ENCODE data around the gene TBC1D10A. TPM values are rescaled to one million over a fixed set of nuclear protein-coding genes. Genes with fewer than 3 reads are reported as not detected.

TBC1D10A gene
- total RNA-seq, 1 donor from 2014 or later: 32.7 TPM

DNA sequence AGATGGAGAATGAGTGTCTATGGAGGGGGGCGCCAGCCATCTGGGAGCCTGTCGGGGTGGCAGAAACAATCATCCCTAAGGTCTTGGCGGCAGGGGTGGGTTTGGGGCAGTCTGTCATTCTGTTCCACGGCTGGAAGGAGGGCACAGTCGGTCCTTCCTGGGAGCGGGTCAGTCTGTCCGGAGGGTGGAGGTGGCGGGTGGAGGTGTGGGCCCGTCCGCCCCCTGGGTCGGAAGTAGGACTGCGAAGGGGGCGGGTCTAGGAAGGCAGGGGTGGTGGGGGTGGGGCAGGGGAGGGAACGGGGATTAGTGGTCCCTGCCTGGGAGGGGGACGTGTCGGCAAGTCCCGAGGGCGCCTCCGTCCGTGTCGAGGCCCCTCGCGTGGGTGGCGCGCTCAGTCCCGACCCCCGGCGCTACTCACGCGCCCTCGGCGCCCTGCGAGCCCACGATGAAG, 461 bp downstream of the TBC1D10A start:
- TF ChIP-seq, protein P1, sequence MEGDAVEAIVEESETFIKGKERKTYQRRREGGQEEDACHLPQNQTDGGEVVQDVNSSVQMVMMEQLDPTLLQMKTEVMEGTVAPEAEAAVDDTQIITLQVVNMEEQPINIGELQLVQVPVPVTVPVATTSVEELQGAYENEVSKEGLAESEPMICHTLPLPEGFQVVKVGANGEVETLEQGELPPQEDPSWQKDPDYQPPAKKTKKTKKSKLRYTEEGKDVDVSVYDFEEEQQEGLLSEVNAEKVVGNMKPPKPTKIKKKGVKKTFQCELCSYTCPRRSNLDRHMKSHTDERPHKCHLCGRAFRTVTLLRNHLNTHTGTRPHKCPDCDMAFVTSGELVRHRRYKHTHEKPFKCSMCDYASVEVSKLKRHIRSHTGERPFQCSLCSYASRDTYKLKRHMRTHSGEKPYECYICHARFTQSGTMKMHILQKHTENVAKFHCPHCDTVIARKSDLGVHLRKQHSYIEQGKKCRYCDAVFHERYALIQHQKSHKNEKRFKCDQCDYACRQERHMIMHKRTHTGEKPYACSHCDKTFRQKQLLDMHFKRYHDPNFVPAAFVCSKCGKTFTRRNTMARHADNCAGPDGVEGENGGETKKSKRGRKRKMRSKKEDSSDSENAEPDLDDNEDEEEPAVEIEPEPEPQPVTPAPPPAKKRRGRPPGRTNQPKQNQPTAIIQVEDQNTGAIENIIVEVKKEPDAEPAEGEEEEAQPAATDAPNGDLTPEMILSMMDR (IDR thresholded peaks at IDR 0.05; ENCODE audit: insufficient read depth, low read depth, low read length): no peak
- no peak for TF ChIP-seq EZH2 (IDR thresholded peaks at IDR 0.05; ENCODE audit: insufficient read depth, low read length)
- Mint-ChIP-seq H3K36me3 (ENCODE audit: low read depth, unreplicated experiment) (peaks cover 3% of the 10 kb centered on the region), H3K4me1 (ENCODE audit: low read depth, unreplicated experiment) (peaks cover 30% of the 10 kb centered on the region), H3K27me3 (ENCODE audit: low read depth, unreplicated experiment) (no peaks in the 10 kb centered on the region), H3K27ac (ENCODE audit: unreplicated experiment) (peak overlapping the region; percentile 34), H3K4me3 (ENCODE audit: unreplicated experiment) (peak overlapping the region; percentile 92), H3K9me3 (ENCODE audit: unreplicated experiment) (no peaks in the 10 kb centered on the region)
- Histone ChIP-seq H3K9ac (ENCODE audit: low read length) (peak overlapping the region; percentile 95), H3K79me2 (ENCODE audit: insufficient read depth, low read length) (peaks cover 51% of the 10 kb centered on the region), H3K27ac (ENCODE audit: low read depth, low read length) (peak overlapping the region; percentile 79), H4K20me1 (ENCODE audit: insufficient read depth, low read length) (peaks cover 49% of the 10 kb centered on the region), H3K4me2 (ENCODE audit: low read length) (peak overlapping the region; percentile 99), H3K27me3 (ENCODE audit: insufficient read depth, low read length) (no peaks in the 10 kb centered on the region), H2AFZ (ENCODE audit: low read depth, low read length) (peak overlapping the region; percentile 64), H3K9me3 (ENCODE audit: insufficient read depth, low read depth, low read length) (no peaks in the 10 kb centered on the region), H3K4me3 (ENCODE audit: insufficient read depth, low read depth, low read length) (peak overlapping the region; percentile 77), H3K4me1 (ENCODE audit: insufficient read depth, low read length) (peaks cover 30% of the 10 kb centered on the region), H3K36me3 (ENCODE audit: insufficient read depth, low read length) (peaks cover 7% of the 10 kb centered on the region)
- no peak for DNase-seq (ENCODE audit: low read depth)
- no peak for FAIRE-seq

DNA sequence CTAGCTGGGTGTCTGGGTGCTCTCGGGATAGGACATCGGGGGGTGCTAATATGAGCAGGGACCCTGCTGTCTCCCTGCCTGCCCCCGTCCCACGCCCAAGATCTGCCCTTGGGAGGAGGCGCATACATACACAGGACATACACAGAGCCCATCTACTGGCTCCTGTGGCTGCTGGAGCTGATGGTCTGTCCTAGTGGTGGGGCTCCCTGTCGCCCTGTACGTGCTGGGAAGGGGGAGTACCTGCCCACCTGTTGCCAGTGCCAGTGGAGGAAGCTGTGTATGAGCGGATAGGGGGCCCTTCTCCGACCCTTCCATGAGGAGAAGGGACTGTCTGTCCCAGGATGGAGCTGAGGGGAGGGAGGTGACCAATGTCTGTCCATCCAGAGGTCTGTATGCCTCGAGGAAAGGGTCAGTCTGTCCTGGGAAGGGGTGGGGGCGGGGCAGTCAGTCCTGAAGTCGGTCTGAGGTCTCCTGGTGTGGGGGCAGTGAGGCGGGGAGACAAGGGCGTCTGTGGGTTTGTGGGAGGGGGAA, 952 bp downstream of the TBC1D10A start:
- Histone ChIP-seq H3K4me2 (ENCODE audit: low read length) (peak overlapping the region; percentile 99), H4K20me1 (ENCODE audit: insufficient read depth, low read length) (peaks cover 54% of the 10 kb centered on the region), H3K9me3 (ENCODE audit: insufficient read depth, low read depth, low read length) (no peaks in the 10 kb centered on the region), H3K4me3 (ENCODE audit: insufficient read depth, low read depth, low read length) (peak overlapping the region; percentile 77), H3K4me1 (ENCODE audit: insufficient read depth, low read length) (peaks cover 30% of the 10 kb centered on the region), H3K27me3 (ENCODE audit: insufficient read depth, low read length) (no peaks in the 10 kb centered on the region), H3K27ac (ENCODE audit: low read depth, low read length) (peak overlapping the region; percentile 66), H3K36me3 (ENCODE audit: insufficient read depth, low read length) (peaks cover 7% of the 10 kb centered on the region), H2AFZ (ENCODE audit: low read depth, low read length) (no peak overlapping the region), H3K9ac (ENCODE audit: low read length) (peak overlapping the region; percentile 95), H3K79me2 (ENCODE audit: insufficient read depth, low read length) (peaks cover 56% of the 10 kb centered on the region)
- no peak for TF ChIP-seq EZH2 (IDR thresholded peaks at IDR 0.05; ENCODE audit: insufficient read depth, low read length)
- TF ChIP-seq, protein P1 (IDR thresholded peaks at IDR 0.05; ENCODE audit: insufficient read depth, low read depth, low read length): no peak
- peak overlapping the region; percentile 92 for H3K4me3 Mint-ChIP-seq (ENCODE audit: unreplicated experiment)
- H3K36me3 Mint-ChIP-seq (ENCODE audit: low read depth, unreplicated experiment): peaks cover 4% of the 10 kb centered on the region
- H3K27ac Mint-ChIP-seq (ENCODE audit: unreplicated experiment): peak overlapping the region; percentile 91
- peaks cover 30% of the 10 kb centered on the region for H3K4me1 Mint-ChIP-seq (ENCODE audit: low read depth, unreplicated experiment)
- FAIRE-seq (no peak), DNase-seq (ENCODE audit: low read depth) (no peak)
- H3K9me3 Mint-ChIP-seq (ENCODE audit: unreplicated experiment): no peaks in the 10 kb centered on the region
- no peaks in the 10 kb centered on the region for H3K27me3 Mint-ChIP-seq (ENCODE audit: low read depth, unreplicated experiment)

DNA sequence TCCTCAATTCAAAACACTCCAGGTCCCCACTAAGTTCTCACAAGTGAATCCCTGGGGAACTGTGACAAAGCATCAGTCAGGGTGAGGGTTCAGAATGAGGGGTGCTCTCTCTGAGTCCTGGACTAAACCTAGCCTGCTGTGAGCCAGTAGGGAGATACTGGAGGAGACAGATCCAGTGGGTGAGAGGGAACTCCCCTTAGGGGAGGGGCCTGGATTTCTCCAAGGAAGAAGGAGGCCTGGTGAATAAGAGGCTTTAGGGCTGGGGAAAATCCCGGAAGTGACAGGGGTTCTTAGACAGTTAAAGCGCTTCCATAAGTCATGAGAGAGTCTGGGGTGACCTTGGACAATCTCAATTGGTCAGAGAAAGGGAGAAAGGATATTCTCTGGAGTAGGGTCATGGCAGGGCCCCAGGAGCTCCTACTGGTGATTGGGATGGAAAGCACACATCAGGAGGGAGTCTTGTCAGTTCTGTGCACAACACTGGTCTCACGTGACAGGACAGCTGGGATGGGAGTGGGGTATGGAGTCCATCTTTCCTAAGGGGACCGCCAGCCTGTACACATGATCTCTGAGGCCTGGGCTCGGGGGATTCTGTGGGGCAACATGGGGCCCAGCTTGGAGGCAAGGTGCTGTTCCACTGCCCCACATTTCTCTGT, 1.5 kb downstream of the TBC1D10A start:
- TF ChIP-seq, protein P1 (IDR thresholded peaks at IDR 0.05; ENCODE audit: insufficient read depth, low read depth, low read length): no peak
- TF ChIP-seq EZH2 (IDR thresholded peaks at IDR 0.05; ENCODE audit: insufficient read depth, low read length): no peak
- Histone ChIP-seq H3K79me2 (ENCODE audit: insufficient read depth, low read length) (peaks cover 62% of the 10 kb centered on the region), H3K4me3 (ENCODE audit: insufficient read depth, low read depth, low read length) (peak overlapping the region; percentile 77), H3K36me3 (ENCODE audit: insufficient read depth, low read length) (peaks cover 7% of the 10 kb centered on the region), H3K27ac (ENCODE audit: low read depth, low read length) (peak overlapping the region; percentile 66), H3K9ac (ENCODE audit: low read length) (peak overlapping the region; percentile 95), H3K9me3 (ENCODE audit: insufficient read depth, low read depth, low read length) (no peaks in the 10 kb centered on the region), H3K4me1 (ENCODE audit: insufficient read depth, low read length) (peaks cover 30% of the 10 kb centered on the region), H3K4me2 (ENCODE audit: low read length) (peak overlapping the region; percentile 99), H2AFZ (ENCODE audit: low read depth, low read length) (no peak overlapping the region), H4K20me1 (ENCODE audit: insufficient read depth, low read length) (peaks cover 60% of the 10 kb centered on the region), H3K27me3 (ENCODE audit: insufficient read depth, low read length) (no peaks in the 10 kb centered on the region)
- Mint-ChIP-seq H3K36me3 (ENCODE audit: low read depth, unreplicated experiment) (peaks cover 7% of the 10 kb centered on the region), H3K9me3 (ENCODE audit: unreplicated experiment) (no peaks in the 10 kb centered on the region), H3K4me3 (ENCODE audit: unreplicated experiment) (peak overlapping the region; percentile 92), H3K27me3 (ENCODE audit: low read depth, unreplicated experiment) (no peaks in the 10 kb centered on the region), H3K4me1 (ENCODE audit: low read depth, unreplicated experiment) (peaks cover 28% of the 10 kb centered on the region), H3K27ac (ENCODE audit: unreplicated experiment) (peak overlapping the region; percentile 91)
- DNase-seq (ENCODE audit: low read depth): peak; percentile 82
- peak; percentile 86 for FAIRE-seq

Measured in astrocyte (in vitro differentiated cells and primary cell).